ENCODE results near the gene EGF. TPM values are rescaled to one million over a fixed set of nuclear protein-coding genes. Genes with fewer than 3 reads are reported as not detected.

Gene EGF
- total RNA-seq, 1 experiment from 2014 or later = not detected

DNA sequence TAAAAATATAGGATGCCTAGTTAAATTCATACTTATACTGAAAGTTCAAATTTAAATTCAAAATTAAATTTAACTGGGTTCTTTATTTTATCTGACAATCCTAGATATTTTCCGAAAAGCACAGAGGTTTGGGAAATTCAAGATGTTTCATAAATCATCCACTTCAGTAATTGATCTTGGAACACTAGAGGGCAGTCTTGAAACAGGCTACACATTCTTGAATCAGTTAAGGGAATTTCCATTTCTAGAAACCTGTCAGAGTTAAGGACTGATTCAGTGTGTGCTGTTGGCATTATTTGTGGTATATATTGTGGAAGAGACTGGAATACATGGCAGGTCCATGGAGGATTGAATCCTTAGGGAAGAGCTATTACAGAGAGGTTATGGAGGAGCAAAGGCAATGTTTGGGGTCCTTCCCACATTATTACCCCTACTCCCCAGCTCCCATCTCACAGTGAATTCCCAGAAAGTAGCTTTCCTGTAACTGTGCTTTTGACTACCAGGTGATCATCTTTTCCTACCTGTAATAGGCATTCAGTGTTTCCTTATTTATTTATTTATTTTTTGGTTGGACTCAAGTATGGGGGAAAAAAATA, 92.9 kb downstream of the EGF start:
- no peaks in the 10 kb centered on the region for H3K36me3 ChIP-seq (ENCODE audit: control insufficient read depth, insufficient read depth, low read length)
- in situ Hi-C loops (cut with HindIII; ENCODE audit: low pct_unique_long_range_greater_than_20kb, low sequenced_read_pairs) = no loop called here
- TF ChIP-seq, protein P1, sequence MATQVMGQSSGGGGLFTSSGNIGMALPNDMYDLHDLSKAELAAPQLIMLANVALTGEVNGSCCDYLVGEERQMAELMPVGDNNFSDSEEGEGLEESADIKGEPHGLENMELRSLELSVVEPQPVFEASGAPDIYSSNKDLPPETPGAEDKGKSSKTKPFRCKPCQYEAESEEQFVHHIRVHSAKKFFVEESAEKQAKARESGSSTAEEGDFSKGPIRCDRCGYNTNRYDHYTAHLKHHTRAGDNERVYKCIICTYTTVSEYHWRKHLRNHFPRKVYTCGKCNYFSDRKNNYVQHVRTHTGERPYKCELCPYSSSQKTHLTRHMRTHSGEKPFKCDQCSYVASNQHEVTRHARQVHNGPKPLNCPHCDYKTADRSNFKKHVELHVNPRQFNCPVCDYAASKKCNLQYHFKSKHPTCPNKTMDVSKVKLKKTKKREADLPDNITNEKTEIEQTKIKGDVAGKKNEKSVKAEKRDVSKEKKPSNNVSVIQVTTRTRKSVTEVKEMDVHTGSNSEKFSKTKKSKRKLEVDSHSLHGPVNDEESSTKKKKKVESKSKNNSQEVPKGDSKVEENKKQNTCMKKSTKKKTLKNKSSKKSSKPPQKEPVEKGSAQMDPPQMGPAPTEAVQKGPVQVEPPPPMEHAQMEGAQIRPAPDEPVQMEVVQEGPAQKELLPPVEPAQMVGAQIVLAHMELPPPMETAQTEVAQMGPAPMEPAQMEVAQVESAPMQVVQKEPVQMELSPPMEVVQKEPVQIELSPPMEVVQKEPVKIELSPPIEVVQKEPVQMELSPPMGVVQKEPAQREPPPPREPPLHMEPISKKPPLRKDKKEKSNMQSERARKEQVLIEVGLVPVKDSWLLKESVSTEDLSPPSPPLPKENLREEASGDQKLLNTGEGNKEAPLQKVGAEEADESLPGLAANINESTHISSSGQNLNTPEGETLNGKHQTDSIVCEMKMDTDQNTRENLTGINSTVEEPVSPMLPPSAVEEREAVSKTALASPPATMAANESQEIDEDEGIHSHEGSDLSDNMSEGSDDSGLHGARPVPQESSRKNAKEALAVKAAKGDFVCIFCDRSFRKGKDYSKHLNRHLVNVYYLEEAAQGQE (IDR thresholded peaks at IDR 0.05; ENCODE audit: insufficient read depth in 1 of 2, low read depth in 2 of 2, low read length in 1 of 2) = no peak
- no peak for TF ChIP-seq TCF7L2 (IDR thresholded peaks at IDR 0.05; ENCODE audit: low read depth, low read length)
- TF ChIP-seq POLR2AphosphoS5 (IDR thresholded peaks at IDR 0.05; ENCODE audit: low read depth, low read length) = no peak
- TF ChIP-seq, protein P2, sequence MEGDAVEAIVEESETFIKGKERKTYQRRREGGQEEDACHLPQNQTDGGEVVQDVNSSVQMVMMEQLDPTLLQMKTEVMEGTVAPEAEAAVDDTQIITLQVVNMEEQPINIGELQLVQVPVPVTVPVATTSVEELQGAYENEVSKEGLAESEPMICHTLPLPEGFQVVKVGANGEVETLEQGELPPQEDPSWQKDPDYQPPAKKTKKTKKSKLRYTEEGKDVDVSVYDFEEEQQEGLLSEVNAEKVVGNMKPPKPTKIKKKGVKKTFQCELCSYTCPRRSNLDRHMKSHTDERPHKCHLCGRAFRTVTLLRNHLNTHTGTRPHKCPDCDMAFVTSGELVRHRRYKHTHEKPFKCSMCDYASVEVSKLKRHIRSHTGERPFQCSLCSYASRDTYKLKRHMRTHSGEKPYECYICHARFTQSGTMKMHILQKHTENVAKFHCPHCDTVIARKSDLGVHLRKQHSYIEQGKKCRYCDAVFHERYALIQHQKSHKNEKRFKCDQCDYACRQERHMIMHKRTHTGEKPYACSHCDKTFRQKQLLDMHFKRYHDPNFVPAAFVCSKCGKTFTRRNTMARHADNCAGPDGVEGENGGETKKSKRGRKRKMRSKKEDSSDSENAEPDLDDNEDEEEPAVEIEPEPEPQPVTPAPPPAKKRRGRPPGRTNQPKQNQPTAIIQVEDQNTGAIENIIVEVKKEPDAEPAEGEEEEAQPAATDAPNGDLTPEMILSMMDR (IDR thresholded peaks at IDR 0.05) = peak; percentile 65
- no peak for TF ChIP-seq SIN3A (IDR thresholded peaks at IDR 0.05; ENCODE audit: borderline replicate concordance, insufficient read depth, low read depth, low read length)
- peak; percentile 24 for DNase-seq (ENCODE audit: low read depth, low spot score)
- no peaks in the 10 kb centered on the region for H3K27me3 ChIP-seq (ENCODE audit: control insufficient read depth, insufficient read depth, low read length)
- H3K27ac ChIP-seq (ENCODE audit: low read length) = no peak overlapping the region
- POLR2A ChIA-PET = no interaction called here
- no peak overlapping the region for H3K4me3 ChIP-seq (ENCODE audit: low read depth in 2 of 2, low read length in 2 of 2)
- H3K9me3 ChIP-seq (ENCODE audit: control insufficient read depth, insufficient read depth, low read depth, low read length) = no peaks in the 10 kb centered on the region
- intact Hi-C loops (cut with micrococcal nuclease; ENCODE audit: unreplicated experiment) = loop anchor here (10.0 kb wide), 1 partner anchor 309 kb away; no protein-coding TSS in a partner anchor
- no peaks in the 10 kb centered on the region for H3K4me1 ChIP-seq (ENCODE audit: control insufficient read depth, insufficient read depth, low read length)
- ATAC-seq = no peak
- no TSS peak for BruUV-seq (replicated peaks)
- CTCF ChIA-PET = no interaction called here

GRCh38 chr4:110007217-110007616, 94.5 kb downstream of the EGF start:
- Histone ChIP-seq H3K27me3 (ENCODE audit: control insufficient read depth, insufficient read depth, low read length) (no peaks in the 10 kb centered on the region), H3K9me3 (ENCODE audit: control insufficient read depth, insufficient read depth, low read depth, low read length) (no peaks in the 10 kb centered on the region), H3K4me3 (ENCODE audit: low read depth in 2 of 2, low read length in 2 of 2) (no peak overlapping the region), H3K36me3 (ENCODE audit: control insufficient read depth, insufficient read depth, low read length) (no peaks in the 10 kb centered on the region), H3K4me1 (ENCODE audit: control insufficient read depth, insufficient read depth, low read length) (no peaks in the 10 kb centered on the region), H3K27ac (ENCODE audit: low read length) (no peak overlapping the region)
- TF ChIP-seq POLR2AphosphoS5 (IDR thresholded peaks at IDR 0.05; ENCODE audit: low read depth, low read length) (no peak), TCF7L2 (IDR thresholded peaks at IDR 0.05; ENCODE audit: low read depth, low read length) (no peak), SIN3A (IDR thresholded peaks at IDR 0.05; ENCODE audit: borderline replicate concordance, insufficient read depth, low read depth, low read length) (no peak)
- TF ChIP-seq, protein P2 (IDR thresholded peaks at IDR 0.05) = no peak
- TF ChIP-seq, protein P1 (IDR thresholded peaks at IDR 0.05; ENCODE audit: insufficient read depth in 1 of 2, low read depth in 2 of 2, low read length in 1 of 2) = no peak
- no peak for DNase-seq (ENCODE audit: low read depth, low spot score)
- BruUV-seq (replicated peaks) = no TSS peak
- in situ Hi-C loops (cut with HindIII; ENCODE audit: low pct_unique_long_range_greater_than_20kb, low sequenced_read_pairs) (no loop called here), intact Hi-C loops (cut with micrococcal nuclease; ENCODE audit: unreplicated experiment) (loop anchor here (10.0 kb wide), 1 partner anchor 308 kb away; no protein-coding TSS in a partner anchor)
- ChIA-PET POLR2A (no interaction called here), CTCF (no interaction called here)
- ATAC-seq = no peak
